Measurements from ENCODE around the gene GRAMD1B.

The GRAMD1B gene

GRCh38 chr11:123566852-123567251, 136.8 kb downstream of the GRAMD1B start:
- no peak overlapping the region for H3K27ac ChIP-seq (replicated peaks; ENCODE audit: low read length)
- no peak overlapping the region for H3K9ac ChIP-seq (ENCODE audit: low read depth, low read length, poor library complexity)
- H2BK5ac ChIP-seq (ENCODE audit: low read length), result no peak overlapping the region
- no peak overlapping the region for H2BK15ac ChIP-seq (ENCODE audit: low read length)
- no peak overlapping the region for H3K4me3 ChIP-seq (ENCODE audit: low read length in 2 of 2)
- H2AK5ac ChIP-seq (ENCODE audit: low read depth, low read length), result no peak overlapping the region
- H3K4me1 ChIP-seq (ENCODE audit: control insufficient read depth in 2 of 2, insufficient read depth in 1 of 2, low read depth in 1 of 2, low read length in 2 of 2), result peaks cover 0 to 8% of the 10 kb centered on the region in 2 donors
- no peak overlapping the region for H4K8ac ChIP-seq (ENCODE audit: low read depth, low read length)
- no peak overlapping the region for H2BK120ac ChIP-seq (ENCODE audit: low read depth, low read length)
- no peak overlapping the region for H4K91ac ChIP-seq (ENCODE audit: low read depth, low read length, poor library complexity)
- no peak overlapping the region for H2AFZ ChIP-seq (ENCODE audit: low read length)
- no peak overlapping the region for H3K23ac ChIP-seq (ENCODE audit: low read depth, low read length, poor library complexity)
- H3K36me3 ChIP-seq (replicated peaks in 1 of 2; ENCODE audit: control insufficient read depth in 2 of 2, insufficient read depth in 2 of 2, low read length in 2 of 2), result no peaks in the 10 kb centered on the region
- H3K4ac ChIP-seq (ENCODE audit: low read length), result no peak overlapping the region
- H2BK12ac ChIP-seq (ENCODE audit: low read length), result no peak overlapping the region
- H3K18ac ChIP-seq (ENCODE audit: low read length), result no peak overlapping the region
- no peaks in the 10 kb centered on the region for H3K9me3 ChIP-seq (replicated peaks in 1 of 2; ENCODE audit: control insufficient read depth in 2 of 2, insufficient read depth in 1 of 2, low read depth in 1 of 2, low read length in 2 of 2)
- H3K27me3 ChIP-seq (ENCODE audit: control insufficient read depth in 3 of 3, insufficient read depth in 3 of 3, low read depth in 1 of 3, low read length in 3 of 3), result no peaks in the 10 kb centered on the region
- peaks cover 2% of the 10 kb centered on the region for H3K79me1 ChIP-seq (ENCODE audit: low read depth, low read length)
- WGBS, 2 donors (ENCODE audit: extremely low coverage in 2 of 2, insufficient read length in 2 of 2, insufficient replicate concordance in 1 of 2), result no CpG with 5 or more reads among the region's 4 CpGs
- no peak overlapping the region for H3K14ac ChIP-seq (ENCODE audit: low read length)
- H3K4me2 ChIP-seq (ENCODE audit: insufficient read depth, low read length, poor library complexity, severe bottlenecking), result no peak overlapping the region
- no peak for DNase-seq (ENCODE audit: low spot score)

GRCh38 chr11:123567466-123567865, 137.4 kb downstream of the GRAMD1B start:
- H3K36me3 ChIP-seq (replicated peaks in 1 of 2; ENCODE audit: control insufficient read depth in 2 of 2, insufficient read depth in 2 of 2, low read length in 2 of 2), result no peaks in the 10 kb centered on the region
- peaks cover 0 to 8% of the 10 kb centered on the region in 2 donors for H3K4me1 ChIP-seq (ENCODE audit: control insufficient read depth in 2 of 2, insufficient read depth in 1 of 2, low read depth in 1 of 2, low read length in 2 of 2)
- no peak overlapping the region for H2BK12ac ChIP-seq (ENCODE audit: low read length)
- peaks cover 2% of the 10 kb centered on the region for H3K79me1 ChIP-seq (ENCODE audit: low read depth, low read length)
- no peak overlapping the region for H3K14ac ChIP-seq (ENCODE audit: low read length)
- no peak overlapping the region for H3K18ac ChIP-seq (ENCODE audit: low read length)
- H2AFZ ChIP-seq (ENCODE audit: low read length), result no peak overlapping the region
- H3K4me2 ChIP-seq (ENCODE audit: insufficient read depth, low read length, poor library complexity, severe bottlenecking), result no peak overlapping the region
- H2AK5ac ChIP-seq (ENCODE audit: low read depth, low read length), result no peak overlapping the region
- H3K4me3 ChIP-seq (ENCODE audit: low read length in 2 of 2), result no peak overlapping the region
- no peak overlapping the region for H3K23ac ChIP-seq (ENCODE audit: low read depth, low read length, poor library complexity)
- no peaks in the 10 kb centered on the region for H3K9me3 ChIP-seq (replicated peaks in 1 of 2; ENCODE audit: control insufficient read depth in 2 of 2, insufficient read depth in 1 of 2, low read depth in 1 of 2, low read length in 2 of 2)
- no peak overlapping the region for H2BK120ac ChIP-seq (ENCODE audit: low read depth, low read length)
- no peak overlapping the region for H4K91ac ChIP-seq (ENCODE audit: low read depth, low read length, poor library complexity)
- H2BK15ac ChIP-seq (ENCODE audit: low read length), result no peak overlapping the region
- H2BK5ac ChIP-seq (ENCODE audit: low read length), result no peak overlapping the region
- no CpG with 5 or more reads among the region's 1 CpG for WGBS, 2 donors (ENCODE audit: extremely low coverage in 2 of 2, insufficient read length in 2 of 2, insufficient replicate concordance in 1 of 2)
- H4K8ac ChIP-seq (ENCODE audit: low read depth, low read length), result no peak overlapping the region
- no peak overlapping the region for H3K4ac ChIP-seq (ENCODE audit: low read length)
- H3K9ac ChIP-seq (ENCODE audit: low read depth, low read length, poor library complexity), result no peak overlapping the region
- no peak overlapping the region for H3K27ac ChIP-seq (replicated peaks; ENCODE audit: low read length)
- no peaks in the 10 kb centered on the region for H3K27me3 ChIP-seq (ENCODE audit: control insufficient read depth in 3 of 3, insufficient read depth in 3 of 3, low read depth in 1 of 3, low read length in 3 of 3)
- DNase-seq (ENCODE audit: low spot score), result no peak

- no peak overlapping the region for H4K91ac ChIP-seq (ENCODE audit: low read depth, low read length, poor library complexity)
- no peak overlapping the region for H3K4me2 ChIP-seq (ENCODE audit: insufficient read depth, low read length, poor library complexity, severe bottlenecking)
- H2AFZ ChIP-seq (ENCODE audit: low read length), result no peak overlapping the region
- H2BK120ac ChIP-seq (ENCODE audit: low read depth, low read length), result no peak overlapping the region
- no peaks in the 10 kb centered on the region for H3K36me3 ChIP-seq (replicated peaks in 1 of 2; ENCODE audit: control insufficient read depth in 2 of 2, insufficient read depth in 2 of 2, low read length in 2 of 2)
- H2BK12ac ChIP-seq (ENCODE audit: low read length), result no peak overlapping the region
- no peak overlapping the region for H3K14ac ChIP-seq (ENCODE audit: low read length)
- H4K8ac ChIP-seq (ENCODE audit: low read depth, low read length), result no peak overlapping the region
- no peak overlapping the region for H3K4ac ChIP-seq (ENCODE audit: low read length)
- no peak overlapping the region for H3K18ac ChIP-seq (ENCODE audit: low read length)
- H3K27me3 ChIP-seq (ENCODE audit: control insufficient read depth in 3 of 3, insufficient read depth in 3 of 3, low read depth in 1 of 3, low read length in 3 of 3), result no peaks in the 10 kb centered on the region
- H3K4me3 ChIP-seq (ENCODE audit: low read length in 2 of 2), result no peak overlapping the region
- no peak for DNase-seq (ENCODE audit: low spot score)
- no peak overlapping the region for H3K27ac ChIP-seq (replicated peaks; ENCODE audit: low read length)
- H2BK5ac ChIP-seq (ENCODE audit: low read length), result no peak overlapping the region
- WGBS, 2 donors (ENCODE audit: extremely low coverage in 2 of 2, insufficient read length in 2 of 2, insufficient replicate concordance in 1 of 2), result no CpG with 5 or more reads among the region's 7 CpGs
- H2BK15ac ChIP-seq (ENCODE audit: low read length), result no peak overlapping the region
- H3K9me3 ChIP-seq (replicated peaks in 1 of 2; ENCODE audit: control insufficient read depth in 2 of 2, insufficient read depth in 1 of 2, low read depth in 1 of 2, low read length in 2 of 2), result no peaks in the 10 kb centered on the region
- H3K4me1 ChIP-seq (ENCODE audit: control insufficient read depth in 2 of 2, insufficient read depth in 1 of 2, low read depth in 1 of 2, low read length in 2 of 2), result peaks cover 2 to 8% of the 10 kb centered on the region in 2 donors
- no peak overlapping the region for H3K23ac ChIP-seq (ENCODE audit: low read depth, low read length, poor library complexity)
- no peak overlapping the region for H2AK5ac ChIP-seq (ENCODE audit: low read depth, low read length)
- H3K79me1 ChIP-seq (ENCODE audit: low read depth, low read length), result peaks cover 2% of the 10 kb centered on the region
- no peak overlapping the region for H3K9ac ChIP-seq (ENCODE audit: low read depth, low read length, poor library complexity)
Observed at GRCh38 chr11:123568367-123568870, 138.3 kb downstream of the GRAMD1B start.

- H2AFZ ChIP-seq (ENCODE audit: low read length), result no peak overlapping the region
- no peak overlapping the region for H3K23ac ChIP-seq (ENCODE audit: low read depth, low read length, poor library complexity)
- H3K27ac ChIP-seq (replicated peaks; ENCODE audit: low read length), result no peak overlapping the region
- H3K9me3 ChIP-seq (replicated peaks in 1 of 2; ENCODE audit: control insufficient read depth in 2 of 2, insufficient read depth in 1 of 2, low read depth in 1 of 2, low read length in 2 of 2), result no peaks in the 10 kb centered on the region
- no peak overlapping the region for H2BK12ac ChIP-seq (ENCODE audit: low read length)
- H2BK120ac ChIP-seq (ENCODE audit: low read depth, low read length), result no peak overlapping the region
- no peak overlapping the region for H3K9ac ChIP-seq (ENCODE audit: low read depth, low read length, poor library complexity)
- no peak overlapping the region for H3K4me3 ChIP-seq (ENCODE audit: low read length in 2 of 2)
- H4K8ac ChIP-seq (ENCODE audit: low read depth, low read length), result no peak overlapping the region
- H3K4ac ChIP-seq (ENCODE audit: low read length), result no peak overlapping the region
- H3K27me3 ChIP-seq (ENCODE audit: control insufficient read depth in 3 of 3, insufficient read depth in 3 of 3, low read depth in 1 of 3, low read length in 3 of 3), result no peaks in the 10 kb centered on the region
- no peak overlapping the region for H2BK15ac ChIP-seq (ENCODE audit: low read length)
- H3K4me2 ChIP-seq (ENCODE audit: insufficient read depth, low read length, poor library complexity, severe bottlenecking), result no peak overlapping the region
- no peak overlapping the region for H2BK5ac ChIP-seq (ENCODE audit: low read length)
- H4K91ac ChIP-seq (ENCODE audit: low read depth, low read length, poor library complexity), result no peak overlapping the region
- H2AK5ac ChIP-seq (ENCODE audit: low read depth, low read length), result no peak overlapping the region
- peaks cover 2% of the 10 kb centered on the region for H3K79me1 ChIP-seq (ENCODE audit: low read depth, low read length)
- no peak for DNase-seq (ENCODE audit: low spot score)
- H3K18ac ChIP-seq (ENCODE audit: low read length), result no peak overlapping the region
- WGBS, 2 donors (ENCODE audit: extremely low coverage in 2 of 2, insufficient read length in 2 of 2, insufficient replicate concordance in 1 of 2), result no CpG with 5 or more reads among the region's 5 CpGs
- H3K36me3 ChIP-seq (replicated peaks in 1 of 2; ENCODE audit: control insufficient read depth in 2 of 2, insufficient read depth in 2 of 2, low read length in 2 of 2), result no peaks in the 10 kb centered on the region
- no peak overlapping the region for H3K14ac ChIP-seq (ENCODE audit: low read length)
- peaks cover 3 to 7% of the 10 kb centered on the region in 2 donors for H3K4me1 ChIP-seq (ENCODE audit: control insufficient read depth in 2 of 2, insufficient read depth in 1 of 2, low read depth in 1 of 2, low read length in 2 of 2)
Observed at GRCh38 chr11:123569393-123569792, 139.3 kb downstream of the GRAMD1B start.
